HG03354 (cell line): Measurements from ENCODE around the gene ENTPD8.

Experiments used
- ATAC-seq: cut with Tn5 transposase; IDR thresholded peaks from one replicate; pipeline ENCODE4 v1.9.1; 2021; ENCODE audit warnings: mild to moderate bottlenecking; ENCODE audit not compliant: unreplicated experiment, poor library complexity, severe bottlenecking

The ENTPD8 gene

DNA sequence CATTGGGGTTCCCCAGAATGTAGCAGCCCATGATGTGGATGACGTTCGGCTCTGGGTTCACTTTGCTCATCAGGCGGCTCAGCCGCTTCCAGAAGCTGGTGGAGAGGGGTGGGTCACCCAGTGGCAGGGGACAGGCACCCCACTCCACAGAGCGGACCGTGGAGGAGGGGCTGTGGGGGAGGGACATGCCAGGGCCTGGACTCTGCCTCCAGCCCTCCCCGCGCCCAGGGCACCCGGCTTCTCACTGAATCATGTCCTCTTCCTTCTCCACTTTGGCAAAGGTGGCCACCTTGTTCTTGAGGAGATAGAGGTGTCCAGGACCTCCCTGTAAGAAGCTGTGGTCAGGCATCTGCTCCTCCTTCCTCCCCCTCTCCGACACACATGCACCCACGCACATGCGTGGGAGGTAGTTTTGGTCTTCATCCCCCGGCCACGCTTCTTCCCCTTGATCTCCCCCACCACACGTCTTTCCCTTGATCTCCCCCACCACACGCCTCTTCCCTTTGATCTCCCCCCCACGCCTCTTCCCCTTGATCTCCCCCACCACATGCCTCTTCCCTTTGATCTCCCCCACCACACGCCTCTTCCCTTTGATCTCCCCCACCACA, 8.9 kb upstream of the ENTPD8 start:
- ATAC-seq, result no peak

DNA sequence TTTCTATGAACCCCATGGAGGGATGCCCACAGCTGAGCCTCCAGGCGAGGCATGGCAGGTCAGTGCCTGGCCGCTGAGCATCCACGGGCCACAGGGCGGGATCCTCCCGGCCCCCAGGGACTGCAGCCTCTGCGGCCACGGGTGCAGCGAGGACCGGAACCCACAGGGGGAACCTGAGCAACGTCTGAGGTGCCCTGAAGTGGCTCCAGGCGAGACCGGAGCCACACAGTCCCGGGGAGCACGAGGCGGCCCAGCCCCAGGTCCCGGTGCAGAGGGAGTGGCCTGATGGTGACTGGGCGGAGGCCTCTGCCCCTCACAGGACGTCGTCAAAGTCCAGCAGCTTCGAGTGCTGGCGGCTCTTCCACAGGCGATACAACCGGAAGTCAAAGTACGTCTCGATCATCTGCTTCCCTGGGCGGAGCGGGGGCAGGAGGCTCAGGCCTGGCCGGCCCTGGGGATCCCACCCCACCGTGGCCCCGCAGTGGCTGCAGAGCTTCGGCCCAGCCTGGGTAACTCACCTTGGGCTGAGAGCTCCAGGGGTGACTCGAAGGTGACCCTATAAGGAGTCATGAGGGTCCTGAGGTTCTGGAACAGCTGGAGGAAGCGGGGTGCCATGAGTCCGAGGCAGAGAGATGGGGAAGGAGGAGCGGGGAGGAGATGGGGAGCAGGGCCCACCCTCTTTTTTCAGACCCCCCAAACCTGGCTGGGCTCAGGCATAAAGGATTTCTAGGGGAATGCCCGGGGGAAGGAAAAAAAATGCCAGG, 8.1 kb upstream of the ENTPD8 start:
- no peak for ATAC-seq

GRCh38 chr9:137448602-137448962, 7.4 kb upstream of the ENTPD8 start:
- ATAC-seq, result no peak

DNA sequence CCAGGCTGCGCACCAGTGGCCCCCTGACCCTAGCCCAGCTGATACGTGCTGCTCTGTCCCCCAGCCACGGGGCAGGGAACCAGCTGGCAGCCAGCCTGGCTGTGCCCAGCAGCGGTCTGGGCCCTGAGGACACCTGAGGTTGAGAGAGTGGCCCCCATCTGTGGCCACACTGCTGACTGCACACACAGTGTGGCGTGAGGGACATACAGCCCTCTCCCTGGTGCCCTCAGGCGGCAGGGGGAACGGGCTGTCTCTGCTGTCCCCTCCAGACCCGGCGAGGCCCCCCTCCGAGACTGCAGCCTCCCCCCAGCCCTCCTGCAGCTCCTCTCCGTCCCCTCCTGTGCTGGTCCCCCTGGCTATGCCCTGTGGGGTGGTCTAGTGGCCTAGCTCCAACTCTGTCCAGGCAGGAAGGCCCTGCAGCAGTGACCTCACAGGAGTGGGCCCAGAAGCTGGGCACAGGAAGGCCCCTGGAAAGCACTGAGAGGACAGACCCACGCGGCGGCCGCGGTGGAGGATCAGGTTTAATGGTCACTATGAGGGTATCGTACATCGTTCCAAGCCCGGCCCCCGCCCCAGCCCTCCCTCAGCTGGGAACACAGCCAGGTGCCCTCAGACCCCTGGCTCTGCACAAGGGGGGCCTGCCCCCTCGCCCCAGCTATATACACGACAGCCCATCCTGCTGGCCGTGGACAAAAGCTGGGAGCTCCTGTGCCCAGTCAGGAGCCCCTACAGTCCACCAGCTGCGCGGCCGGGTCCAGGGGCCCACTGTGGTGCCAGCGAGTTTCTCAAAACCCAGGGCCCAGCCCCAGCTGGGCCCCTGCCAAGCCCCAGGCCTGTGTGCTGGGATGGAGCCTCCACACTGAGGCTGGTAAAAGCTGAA, 6.8 kb upstream of the ENTPD8 start:
- no peak for ATAC-seq

- ATAC-seq, result no peak
Measured at GRCh38 chr9:137446851-137447471, 5.8 kb upstream of the ENTPD8 start.

DNA sequence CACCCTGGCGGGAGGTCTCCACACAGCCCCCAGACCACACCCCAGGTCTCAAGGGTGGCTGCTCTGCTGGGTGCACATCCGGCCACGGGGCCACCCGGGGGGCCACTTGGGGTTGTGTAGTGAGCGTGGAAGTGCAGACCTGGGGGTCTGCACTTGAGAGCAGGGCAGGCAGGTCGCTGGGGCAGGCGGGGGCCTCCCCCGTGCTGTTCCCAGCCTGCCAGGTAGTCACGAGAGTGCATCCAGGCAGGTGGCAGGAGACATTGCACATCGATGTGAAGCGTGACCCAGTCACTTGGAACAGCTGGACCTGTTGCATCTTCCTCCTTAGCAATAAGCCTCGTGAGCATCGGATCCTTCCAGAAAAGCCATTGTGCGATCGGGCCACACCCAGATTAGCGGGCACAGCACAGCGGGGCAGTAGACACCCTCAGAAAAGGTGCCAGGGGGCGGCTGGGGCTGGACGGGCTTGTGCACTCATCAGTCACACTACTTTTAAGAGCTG, 4.8 kb upstream of the ENTPD8 start:
- ATAC-seq, result no peak

DNA sequence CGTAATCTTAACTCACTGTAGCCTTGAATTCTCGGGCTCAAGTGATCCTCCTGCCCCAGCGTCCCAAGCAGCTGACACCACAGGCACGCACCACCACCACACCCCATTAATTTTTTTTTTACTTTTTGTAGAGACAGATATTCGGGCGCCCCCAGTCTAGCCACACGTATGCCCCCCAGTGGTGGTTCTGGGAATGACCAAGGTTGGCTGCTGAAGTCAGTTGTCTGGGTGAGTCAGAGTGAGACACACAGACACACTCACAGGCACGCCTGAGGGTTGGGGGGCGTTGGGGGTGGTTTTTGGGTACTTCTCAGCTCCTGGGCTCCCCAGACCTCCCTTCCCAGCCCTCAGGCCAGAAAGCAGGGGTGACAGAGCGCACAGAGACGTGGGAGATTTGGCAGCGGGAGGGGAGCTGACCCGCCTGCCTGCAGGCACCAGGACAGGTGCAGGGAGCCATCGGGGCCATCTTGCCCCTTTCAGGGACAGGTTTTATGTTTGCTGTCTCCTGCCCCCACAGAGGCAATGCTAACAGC, 4.2 kb upstream of the ENTPD8 start:
- ATAC-seq, result peak; percentile 76

DNA sequence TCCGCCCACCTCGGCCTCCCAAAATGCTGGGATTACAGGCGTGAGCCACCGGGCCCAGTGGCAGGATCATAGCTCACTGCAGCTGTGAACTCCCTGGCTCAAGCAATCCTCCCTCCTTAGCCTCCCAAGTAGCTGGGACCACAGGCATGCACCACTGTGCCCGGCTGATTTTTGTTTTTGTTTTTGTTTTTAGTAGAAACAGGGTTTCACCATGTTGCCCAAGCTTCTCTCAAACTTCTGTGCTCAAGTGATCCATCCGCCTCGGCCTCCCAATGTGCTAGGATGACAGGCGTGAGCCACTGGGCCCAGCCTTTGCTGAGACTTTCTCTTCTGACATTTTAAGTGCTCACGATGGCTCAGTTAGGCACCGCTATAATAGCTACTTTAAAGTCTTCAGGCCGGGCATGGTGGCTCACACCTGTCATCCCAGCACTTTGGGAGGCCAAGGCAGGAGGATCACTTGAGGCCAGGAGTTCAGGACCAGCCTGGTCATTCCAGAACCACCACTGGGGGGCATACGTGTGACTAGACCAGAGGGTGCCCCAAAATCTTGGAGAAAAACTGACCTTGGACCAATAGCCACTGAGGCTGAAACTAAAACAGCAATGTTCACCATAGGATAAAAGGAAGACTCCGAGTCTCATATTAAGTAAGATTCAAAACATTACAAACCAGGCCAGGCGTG, 3.1 kb upstream of the ENTPD8 start:
- no peak for ATAC-seq

DNA sequence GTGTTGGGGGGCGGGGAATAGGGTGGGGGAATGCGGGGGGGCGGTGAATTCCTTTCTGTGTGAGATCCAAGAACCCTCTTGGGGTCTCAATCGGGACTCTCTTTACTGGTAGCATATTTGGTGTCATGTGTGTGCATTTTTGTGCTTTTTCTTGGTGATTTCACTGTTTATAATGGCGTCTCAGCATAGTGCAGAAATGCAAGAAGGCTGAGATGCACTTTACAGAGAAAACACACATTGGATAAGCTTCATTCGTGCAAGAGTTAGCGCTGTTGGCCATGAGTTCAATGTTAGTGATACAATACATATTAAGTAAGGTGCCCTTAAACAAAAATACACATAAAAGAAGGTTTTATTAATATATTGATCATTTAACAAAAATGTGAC, 771 bp upstream of the ENTPD8 start:
- ATAC-seq, result no peak

DNA sequence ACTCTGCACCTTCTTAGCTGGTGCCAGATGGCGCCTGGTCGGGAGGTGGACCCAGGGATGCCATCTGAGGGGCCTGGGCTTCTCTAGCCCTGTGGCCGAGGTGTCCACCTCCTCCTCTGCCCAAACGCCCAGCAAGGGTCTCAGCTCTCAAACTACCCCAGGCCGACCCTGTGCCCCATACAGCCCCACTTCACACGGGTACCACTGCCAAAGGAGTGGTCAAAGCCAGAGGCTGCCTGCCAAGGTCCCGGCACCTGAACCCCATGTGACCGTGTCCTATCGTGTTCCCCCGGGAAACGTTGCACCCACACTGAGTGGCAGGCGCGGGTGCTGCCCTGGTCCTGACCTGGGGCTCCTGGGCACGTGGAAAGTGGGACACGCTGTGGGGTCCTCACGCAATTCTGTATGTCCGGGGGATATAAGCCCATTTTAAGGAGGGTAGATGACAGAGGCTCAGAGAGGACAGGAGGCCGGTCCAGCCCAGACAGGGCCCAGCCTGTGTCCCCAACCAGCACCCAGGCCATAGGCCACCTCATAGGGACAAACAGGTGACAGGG, 1.9 kb downstream of the ENTPD8 start:
- ATAC-seq, result no peak

GRCh38 chr9:137438591-137439157, 2.5 kb downstream of the ENTPD8 start:
- ATAC-seq, result no peak

- no peak for ATAC-seq
Measured at GRCh38 chr9:137437691-137438590, 3.2 kb downstream of the ENTPD8 start.

GRCh38 chr9:137436761-137437600, 4.2 kb downstream of the ENTPD8 start:
- ATAC-seq, result no peak

DNA sequence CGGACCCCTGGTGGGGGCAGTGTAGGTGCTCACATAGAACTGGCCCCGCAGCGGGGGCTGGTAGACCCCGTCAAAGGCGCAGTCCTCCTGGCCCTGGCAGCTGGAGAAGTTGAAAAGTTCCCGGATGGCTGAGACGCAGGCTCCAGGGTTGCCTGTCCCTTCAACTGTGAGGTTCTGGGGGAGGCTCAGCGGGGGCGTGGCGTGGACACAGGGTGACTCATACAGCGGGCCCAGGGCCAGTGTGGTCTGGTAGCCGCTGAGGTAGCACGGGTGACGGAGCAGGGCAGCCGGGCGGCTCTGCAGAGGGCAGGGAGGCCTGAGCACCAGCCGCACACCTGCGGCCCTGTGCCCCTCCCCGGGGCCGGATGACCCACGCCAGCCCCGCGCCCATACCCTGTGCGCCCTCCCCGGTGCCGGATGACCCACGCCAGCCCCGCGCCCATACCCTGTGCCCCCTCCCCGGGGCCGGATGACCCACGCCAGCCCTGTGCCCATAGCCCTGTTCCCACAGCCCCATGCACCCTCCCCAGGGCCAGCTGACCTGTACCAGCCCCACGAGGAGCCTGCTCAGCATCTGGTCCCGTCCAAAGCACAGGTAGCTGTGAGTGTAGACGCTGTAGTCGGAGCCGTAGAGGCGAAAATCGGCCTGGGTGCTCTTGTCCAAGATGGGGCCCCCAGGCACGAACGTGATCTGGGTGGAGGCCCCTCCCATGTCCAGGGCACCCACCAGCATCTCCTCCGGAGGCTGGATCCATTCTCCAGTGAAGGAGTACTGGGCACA, 5.0 kb downstream of the ENTPD8 start:
- ATAC-seq, result no peak

DNA sequence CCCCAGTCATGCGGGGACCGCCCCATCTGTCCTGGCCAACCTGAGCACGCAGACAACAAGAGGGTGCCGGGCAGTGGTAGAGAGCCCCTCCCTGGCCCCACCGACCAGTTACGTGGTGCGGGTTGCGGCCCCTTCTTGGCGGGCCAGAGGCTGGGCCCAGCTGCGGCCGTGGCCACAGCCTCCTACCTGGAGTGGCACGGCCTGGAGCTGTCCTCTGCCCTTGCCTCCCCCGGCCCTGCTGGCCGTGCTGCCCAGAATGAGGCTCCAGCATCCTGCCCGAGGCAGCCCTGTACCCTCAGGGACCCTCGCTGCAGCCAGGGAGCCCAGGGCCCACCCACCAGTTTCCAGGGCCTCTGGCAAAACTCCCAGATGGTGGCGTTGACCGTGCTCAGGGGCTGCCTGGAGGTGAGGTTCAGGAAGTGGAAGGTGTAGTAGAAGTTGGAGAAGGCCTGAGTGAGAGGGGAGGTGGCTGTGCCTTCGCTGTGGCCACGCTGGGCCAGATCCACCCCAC, 5.7 kb downstream of the ENTPD8 start:
- no peak for ATAC-seq
